Trophoblast cell (in vitro differentiated cells and primary cell): ENCODE data around the gene ATM.

ENCODE experiments used
- DNase-seq, 2 donors: peaks; one replicate each; pipeline ENCODE4 v3.0.0-alpha.2; 2016
- H2AFZ ChIP-seq: 2 replicates; pipeline ENCODE4 v1.6.1; 2013; ENCODE audit warnings: low read length, moderate library complexity, mild to moderate bottlenecking; ENCODE audit not compliant: insufficient read depth, poor library complexity
- H2AK5ac ChIP-seq: 2 replicates; pipeline ENCODE4 v1.6.1; 2013; ENCODE audit warnings: mild to moderate bottlenecking, low read length
- H2BK120ac ChIP-seq: 2 replicates; pipeline ENCODE4 v1.6.1; 2013; ENCODE audit warnings: low read length, mild to moderate bottlenecking, moderate library complexity; ENCODE audit not compliant: insufficient read depth, poor library complexity
- H2BK12ac ChIP-seq: 2 replicates; pipeline ENCODE4 v1.6.1; 2013; ENCODE audit warnings: mild to moderate bottlenecking, low read length, moderate library complexity
- H2BK5ac ChIP-seq: 2 replicates; pipeline ENCODE4 v1.6.1; 2013; ENCODE audit warnings: low read length, low read depth, moderate library complexity, mild to moderate bottlenecking; ENCODE audit not compliant: poor library complexity
- H3K14ac ChIP-seq: 2 replicates; pipeline ENCODE4 v1.6.1; 2013; ENCODE audit warnings: mild to moderate bottlenecking, low read length
- H3K18ac ChIP-seq: 2 replicates; pipeline ENCODE4 v1.6.1; 2013; ENCODE audit warnings: mild to moderate bottlenecking, low read length
- H3K23ac ChIP-seq: 2 replicates; pipeline ENCODE4 v1.6.1; 2013; ENCODE audit warnings: low read length
- H3K27ac ChIP-seq: 2 replicates; pipeline ENCODE4 v1.5.1; 2013; ENCODE audit warnings: low read depth, mild to moderate bottlenecking, inconsistent platforms, low read length, moderate library complexity
- H3K27me3 ChIP-seq: 2 replicates; pipeline ENCODE4 v1.6.1; 2013; ENCODE audit warnings: inconsistent platforms, mild to moderate bottlenecking, low read length, moderate library complexity; ENCODE audit not compliant: insufficient read depth
- H3K36me3 ChIP-seq, 2 experiments: 1 replicate in 1 of 2; 2 replicates in 1 of 2; pipeline ENCODE4 v1.6.1; 2013; ENCODE audit warnings: low read length in 2 of 2, mild to moderate bottlenecking in 2 of 2, moderate library complexity in 1 of 2; ENCODE audit not compliant: insufficient read depth in 2 of 2, control insufficient read depth in 1 of 2
- H3K4ac ChIP-seq: 2 replicates; pipeline ENCODE4 v1.6.1; 2013; ENCODE audit warnings: low read depth, mild to moderate bottlenecking, low read length, moderate library complexity
- H3K4me1 ChIP-seq, 2 experiments: 1 replicate in 1 of 2; 2 replicates in 1 of 2; pipeline ENCODE4 v1.6.1; 2013; ENCODE audit warnings: low read length in 2 of 2, mild to moderate bottlenecking in 2 of 2, moderate library complexity in 1 of 2; ENCODE audit not compliant: insufficient read depth in 2 of 2, control insufficient read depth in 1 of 2
- H3K4me2 ChIP-seq: 2 replicates; pipeline ENCODE4 v1.6.1; 2013; ENCODE audit warnings: inconsistent platforms, mild to moderate bottlenecking, low read length, moderate library complexity
- H3K4me3 ChIP-seq: 2 replicates; pipeline ENCODE4 v1.5.1; 2013; ENCODE audit warnings: mild to moderate bottlenecking, low read depth, low read length, inconsistent platforms
- H3K79me1 ChIP-seq: one replicate; pipeline ENCODE4 v1.6.1; 2013; ENCODE audit warnings: low read length
- H3K79me2 ChIP-seq: 2 replicates; pipeline ENCODE4 v1.6.1; 2013; ENCODE audit warnings: low read length, mild to moderate bottlenecking; ENCODE audit not compliant: control insufficient read depth, insufficient read depth, poor library complexity
- H3K9ac ChIP-seq: 2 replicates; pipeline ENCODE4 v1.6.1; 2013; ENCODE audit warnings: mild to moderate bottlenecking, low read length
- H3K9me3 ChIP-seq: 2 replicates; pipeline ENCODE4 v1.6.1; 2013; ENCODE audit warnings: low read depth, mild to moderate bottlenecking, control low read depth, inconsistent platforms, low read length; ENCODE audit not compliant: insufficient read depth
- H4K12ac ChIP-seq: 2 replicates; pipeline ENCODE4 v1.6.1; 2013; ENCODE audit warnings: low read depth, mild to moderate bottlenecking, low read length, moderate library complexity
- H4K8ac ChIP-seq: 2 replicates; pipeline ENCODE4 v1.6.1; 2013; ENCODE audit warnings: low read depth, mild to moderate bottlenecking, low read length, moderate library complexity
- H4K91ac ChIP-seq: one replicate; pipeline ENCODE4 v1.6.1; 2013; ENCODE audit warnings: low read depth, mild to moderate bottlenecking, low read length, moderate library complexity
- WGBS: extraction: QIAGEN DNeasy Blood & Tissue Kit; methylation state at CpG from one replicate; pipeline ENCODE4 v1.1.7; 2013; ENCODE audit warnings: missing lambda C conversion rate; ENCODE audit not compliant: insufficient read length, insufficient coverage; ENCODE audit errors: extremely low coverage; 5-methylcytosine and 5-hydroxymethylcytosine counted together

Gene ATM

GRCh38 chr11:108226036-108226435 is 3.2 kb downstream of the ATM start:
- Histone ChIP-seq H3K27me3 (no peaks in the 10 kb centered on the region), H2BK120ac (no peak overlapping the region), H2AK5ac (no peak overlapping the region)

GRCh38 chr11:108228251-108228650 is 5.4 kb downstream of the ATM start:
- H2BK120ac ChIP-seq, result no peak overlapping the region
- H4K8ac ChIP-seq, result no peak overlapping the region
- no peak overlapping the region for H2BK12ac ChIP-seq
- H2AFZ ChIP-seq, result no peak overlapping the region
- H3K79me1 ChIP-seq, result peaks cover under 1% of the 10 kb centered on the region
- no peak for DNase-seq
- peaks cover 0 to 3% of the 10 kb centered on the region in 2 experiments for H3K4me1 ChIP-seq
- no peak overlapping the region for H3K4me3 ChIP-seq
- H3K36me3 ChIP-seq, result peaks cover 5 to 7% of the 10 kb centered on the region in 2 experiments
- H3K4ac ChIP-seq, result no peak overlapping the region
- H3K4me2 ChIP-seq, result no peak overlapping the region
- H3K27ac ChIP-seq, result no peak overlapping the region
- no peaks in the 10 kb centered on the region for H3K9me3 ChIP-seq
- no peaks in the 10 kb centered on the region for H3K27me3 ChIP-seq
- peaks cover 3% of the 10 kb centered on the region for H3K79me2 ChIP-seq
- H4K12ac ChIP-seq, result no peak overlapping the region
- no peak overlapping the region for H3K23ac ChIP-seq
- WGBS, result no CpG with 5 or more reads among the region's 2 CpGs
- H3K9ac ChIP-seq, result no peak overlapping the region
- no peak overlapping the region for H2BK5ac ChIP-seq
- no peak overlapping the region for H3K18ac ChIP-seq
- H4K91ac ChIP-seq, result no peak overlapping the region
- no peak overlapping the region for H3K14ac ChIP-seq
- H2AK5ac ChIP-seq, result no peak overlapping the region

More at GRCh38 chr11:108226036-108226435, 3.2 kb downstream of the ATM start:
- Histone ChIP-seq H2BK5ac (no peak overlapping the region), H3K9ac (no peak overlapping the region), H3K4me2 (no peak overlapping the region), H3K4me3 (no peak overlapping the region), H3K27ac (no peak overlapping the region), H3K79me2 (peaks cover 12% of the 10 kb centered on the region), H3K4me1 (peaks cover 0 to 3% of the 10 kb centered on the region in 2 experiments), H2BK12ac (no peak overlapping the region), H4K91ac (no peak overlapping the region), H4K8ac (no peak overlapping the region), H3K9me3 (no peaks in the 10 kb centered on the region), H2AFZ (no peak overlapping the region), H3K4ac (no peak overlapping the region), H3K36me3 (peaks cover 2 to 5% of the 10 kb centered on the region in 2 experiments), H4K12ac (no peak overlapping the region), H3K23ac (no peak overlapping the region), H3K79me1 (peaks cover 13% of the 10 kb centered on the region), H3K18ac (no peak overlapping the region), H3K14ac (no peak overlapping the region)
- no CpG with 5 or more reads among the region's 2 CpGs for WGBS
- no peak for DNase-seq

GRCh38 chr11:108233277-108233945 is 10.5 kb downstream of the ATM start:
- H2BK12ac ChIP-seq, result no peak overlapping the region

GRCh38 chr11:108235192-108235591 is 12.3 kb downstream of the ATM start:
- no peak overlapping the region for H2BK120ac ChIP-seq
- H3K79me1 ChIP-seq, result no peaks in the 10 kb centered on the region
- H4K12ac ChIP-seq, result no peak overlapping the region
- no peak overlapping the region for H3K9ac ChIP-seq
- H2BK5ac ChIP-seq, result no peak overlapping the region
- no CpG with 5 or more reads among the region's 1 CpG for WGBS
- H2AK5ac ChIP-seq, result no peak overlapping the region
- H3K4ac ChIP-seq, result no peak overlapping the region
- no peaks in the 10 kb centered on the region for H3K79me2 ChIP-seq
- H4K91ac ChIP-seq, result no peak overlapping the region
- no peak overlapping the region for H2BK12ac ChIP-seq
- no peak overlapping the region for H3K18ac ChIP-seq
- H3K4me1 ChIP-seq, result no peaks in the 10 kb centered on the region
- H3K4me2 ChIP-seq, result no peak overlapping the region
- H3K4me3 ChIP-seq, result no peak overlapping the region
- no peak overlapping the region for H3K23ac ChIP-seq
- peaks cover 6 to 7% of the 10 kb centered on the region in 2 experiments for H3K36me3 ChIP-seq
- DNase-seq, result no peak
- no peak overlapping the region for H3K27ac ChIP-seq
- no peaks in the 10 kb centered on the region for H3K27me3 ChIP-seq
- H2AFZ ChIP-seq, result no peak overlapping the region
- H3K14ac ChIP-seq, result no peak overlapping the region
- H4K8ac ChIP-seq, result no peak overlapping the region
- no peaks in the 10 kb centered on the region for H3K9me3 ChIP-seq

More at GRCh38 chr11:108233277-108233945, 10.5 kb downstream of the ATM start:
- H3K9ac ChIP-seq, result no peak overlapping the region
- H2BK5ac ChIP-seq, result no peak overlapping the region
- no CpG with 5 or more reads among the region's 2 CpGs for WGBS
- no peak overlapping the region for H4K8ac ChIP-seq
- H2AK5ac ChIP-seq, result no peak overlapping the region
- no peak overlapping the region for H3K18ac ChIP-seq
- no peak overlapping the region for H3K14ac ChIP-seq
- H3K4me1 ChIP-seq, result no peaks in the 10 kb centered on the region
- no peak overlapping the region for H3K4me3 ChIP-seq
- H3K23ac ChIP-seq, result no peak overlapping the region
- no peak overlapping the region for H2AFZ ChIP-seq
- no peak overlapping the region for H4K91ac ChIP-seq
- H4K12ac ChIP-seq, result no peak overlapping the region
- no peak overlapping the region for H2BK120ac ChIP-seq
- no peak overlapping the region for H3K27ac ChIP-seq
- H3K4me2 ChIP-seq, result no peak overlapping the region
- H3K36me3 ChIP-seq, result peaks cover 8 to 9% of the 10 kb centered on the region in 2 experiments
- DNase-seq, result no peak
- H3K27me3 ChIP-seq, result no peaks in the 10 kb centered on the region
- H3K79me2 ChIP-seq, result no peaks in the 10 kb centered on the region
- no peaks in the 10 kb centered on the region for H3K79me1 ChIP-seq
- H3K9me3 ChIP-seq, result no peaks in the 10 kb centered on the region
- no peak overlapping the region for H3K4ac ChIP-seq
